ENCODE measurements around the gene GOSR2.
"Not testable (repeated sequence)": the region's sequence is repeated elsewhere in the genome, so short reads cannot be mapped to it uniquely, and the experiment has no call there.

Gene GOSR2

GRCh38 chr17:46986366-46986765 lies 63.4 kb downstream of the GOSR2 start:
- H3K4me3 Mint-ChIP-seq: no peak overlapping the region
- no peaks in the 10 kb centered on the region for H3K36me3 Mint-ChIP-seq (ENCODE audit: low read depth)
- peaks cover 11% of the 10 kb centered on the region for H3K27me3 Mint-ChIP-seq (ENCODE audit: low read depth)
- no peak overlapping the region for H3K27ac Mint-ChIP-seq
- DNase-seq (ENCODE audit: low spot score): no peak
- no peaks in the 10 kb centered on the region for H3K4me1 Mint-ChIP-seq (ENCODE audit: low read depth)
- no peaks in the 10 kb centered on the region for H3K9me3 Mint-ChIP-seq

DNA sequence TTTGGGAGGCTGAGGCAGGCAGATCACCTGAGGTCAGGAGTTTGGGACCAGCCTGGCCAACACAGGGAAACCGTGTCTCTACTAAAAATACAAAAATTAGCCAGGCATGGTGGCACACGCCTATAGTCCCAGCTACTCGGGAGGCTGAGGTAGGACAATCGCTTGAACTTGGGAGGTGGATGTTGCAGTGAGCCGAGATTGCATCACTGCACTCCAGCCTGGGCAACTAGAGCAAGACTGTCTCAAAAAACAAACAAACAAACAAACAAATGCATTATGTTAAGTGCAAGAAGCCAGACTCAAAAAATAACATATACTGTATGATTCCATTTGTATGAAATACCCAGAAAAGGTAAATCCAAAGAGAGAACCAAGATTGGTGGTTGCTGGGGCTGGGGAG lies 65.0 kb downstream of the GOSR2 start:
- DNase-seq (ENCODE audit: low spot score); H3K27ac Mint-ChIP-seq; H3K9me3 Mint-ChIP-seq; H3K4me3 Mint-ChIP-seq; H3K4me1 Mint-ChIP-seq (ENCODE audit: low read depth); H3K36me3 Mint-ChIP-seq (ENCODE audit: low read depth): not testable (repeated sequence)
- peaks cover 10% of the 10 kb centered on the region for H3K27me3 Mint-ChIP-seq (ENCODE audit: low read depth)

GRCh38 chr17:46989637-46990431 lies 66.9 kb downstream of the GOSR2 start:
- DNase-seq (ENCODE audit: low spot score): no peak
- no peaks in the 10 kb centered on the region for H3K36me3 Mint-ChIP-seq (ENCODE audit: low read depth)
- peaks cover 10% of the 10 kb centered on the region for H3K27me3 Mint-ChIP-seq (ENCODE audit: low read depth)
- no peak overlapping the region for H3K27ac Mint-ChIP-seq
- no peaks in the 10 kb centered on the region for H3K9me3 Mint-ChIP-seq
- H3K4me3 Mint-ChIP-seq: no peak overlapping the region
- no peaks in the 10 kb centered on the region for H3K4me1 Mint-ChIP-seq (ENCODE audit: low read depth)

DNA sequence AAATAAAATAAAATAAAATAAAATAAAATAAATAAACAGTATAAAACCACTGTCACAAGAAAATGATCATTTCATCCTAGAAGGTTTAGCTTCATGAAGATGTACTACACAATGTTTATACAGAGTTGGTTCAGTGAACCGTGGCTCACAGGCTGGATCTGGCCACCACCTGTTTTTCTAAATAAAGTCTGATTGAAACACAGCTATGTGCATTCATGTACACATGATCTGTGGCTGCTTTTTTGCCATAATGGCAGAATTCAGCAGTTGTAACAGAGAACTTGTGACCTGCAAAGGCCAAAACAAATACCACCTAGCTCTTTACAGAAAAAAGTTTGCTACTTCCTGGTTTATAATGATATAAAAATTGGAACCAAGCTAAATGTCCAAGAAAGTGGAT lies 68.7 kb downstream of the GOSR2 start:
- H3K4me3 Mint-ChIP-seq: no peak overlapping the region
- peaks cover 10% of the 10 kb centered on the region for H3K27me3 Mint-ChIP-seq (ENCODE audit: low read depth)
- H3K27ac Mint-ChIP-seq: no peak overlapping the region

More for the DNA sequence above, 68.7 kb downstream of the GOSR2 start:
- no peak for DNase-seq (ENCODE audit: low spot score)
- Mint-ChIP-seq H3K36me3 (ENCODE audit: low read depth) (no peaks in the 10 kb centered on the region), H3K9me3 (no peaks in the 10 kb centered on the region), H3K4me1 (ENCODE audit: low read depth) (no peaks in the 10 kb centered on the region)

Data from T-helper 2 cell treated with Interferon-gamma antibody and Interleukin-4, amounts not matched to agents 5 μg/mL and 100 μg/mL, for 36 hours (primary cell).